ENCODE measurements around the gene CAPS2. TPM values are rescaled to one million over a fixed set of nuclear protein-coding genes. Genes with fewer than 3 reads are reported as not detected.
"Not testable (repeated sequence)": the region's sequence is repeated elsewhere in the genome, so short reads cannot be mapped to it uniquely, and the experiment has no call there.

The CAPS2 gene
- total RNA-seq, 1 experiment from 2014 or later = 3.7 TPM

GRCh38 chr12:75350413-75350812 lies 20.3 kb upstream of the CAPS2 start:
- no peaks in the 10 kb centered on the region for H3K4me1 Mint-ChIP-seq (ENCODE audit: insufficient read depth, unreplicated experiment)
- no peak for DNase-seq (ENCODE audit: unreplicated experiment)
- CTCF ChIA-PET = interaction anchor here (0.6 kb wide), 1 partner anchor 1334 kb away, joined by 5 read pairs; no protein-coding TSS in a partner anchor
- H3K4me3 Mint-ChIP-seq (ENCODE audit: unreplicated experiment) = no peak overlapping the region
- H3K27me3 Mint-ChIP-seq (ENCODE audit: insufficient read depth, unreplicated experiment) = no peaks in the 10 kb centered on the region
- H3K9me3 Mint-ChIP-seq (ENCODE audit: unreplicated experiment) = peaks cover 30% of the 10 kb centered on the region
- POLR2A ChIA-PET = no interaction called here
- no peak overlapping the region for H3K27ac Mint-ChIP-seq (ENCODE audit: low read depth, unreplicated experiment)
- H3K36me3 Mint-ChIP-seq (ENCODE audit: insufficient read depth, unreplicated experiment) = peaks cover 6% of the 10 kb centered on the region
- no TSS peak for BruUV-seq (replicated peaks)
- no peak for TF ChIP-seq CTCF (IDR thresholded peaks at IDR 0.05; ENCODE audit: unreplicated experiment)
- intact Hi-C loops (cut with micrococcal nuclease) = no loop called here

GRCh38 chr12:75349946-75350345 lies 19.8 kb upstream of the CAPS2 start:
- H3K4me1 Mint-ChIP-seq (ENCODE audit: insufficient read depth, unreplicated experiment) = no peaks in the 10 kb centered on the region
- intact Hi-C loops (cut with micrococcal nuclease) = no loop called here
- no peak overlapping the region for H3K4me3 Mint-ChIP-seq (ENCODE audit: unreplicated experiment)
- peaks cover 6% of the 10 kb centered on the region for H3K36me3 Mint-ChIP-seq (ENCODE audit: insufficient read depth, unreplicated experiment)
- H3K9me3 Mint-ChIP-seq (ENCODE audit: unreplicated experiment) = peaks cover 26% of the 10 kb centered on the region
- POLR2A ChIA-PET = no interaction called here
- BruUV-seq (replicated peaks) = no TSS peak
- CTCF ChIA-PET = interaction anchor here (0.6 kb wide), 1 partner anchor 1334 kb away, joined by 5 read pairs; no protein-coding TSS in a partner anchor
- no peak for TF ChIP-seq CTCF (IDR thresholded peaks at IDR 0.05; ENCODE audit: unreplicated experiment)
- no peak overlapping the region for H3K27ac Mint-ChIP-seq (ENCODE audit: low read depth, unreplicated experiment)
- no peak for DNase-seq (ENCODE audit: unreplicated experiment)
- no peaks in the 10 kb centered on the region for H3K27me3 Mint-ChIP-seq (ENCODE audit: insufficient read depth, unreplicated experiment)

GRCh38 chr12:75346215-75346614 lies 16.1 kb upstream of the CAPS2 start:
- H3K9me3 Mint-ChIP-seq (ENCODE audit: unreplicated experiment); DNase-seq (ENCODE audit: unreplicated experiment); H3K4me3 Mint-ChIP-seq (ENCODE audit: unreplicated experiment); H3K4me1 Mint-ChIP-seq (ENCODE audit: insufficient read depth, unreplicated experiment); H3K27me3 Mint-ChIP-seq (ENCODE audit: insufficient read depth, unreplicated experiment); H3K36me3 Mint-ChIP-seq (ENCODE audit: insufficient read depth, unreplicated experiment); H3K27ac Mint-ChIP-seq (ENCODE audit: low read depth, unreplicated experiment); intact Hi-C loops (cut with micrococcal nuclease); BruUV-seq (replicated peaks): not testable (repeated sequence)
- ChIA-PET CTCF (interaction anchor here (1.0 kb wide), 1 partner anchor 10 kb away, joined by 5 read pairs; no protein-coding TSS in a partner anchor), POLR2A (interaction anchor here (0.6 kb wide), 2 partner anchors 131 to 1288 kb away, joined by 3 read pairs; no protein-coding TSS in a partner anchor)

GRCh38 chr12:75345531-75345930 lies 15.4 kb upstream of the CAPS2 start:
- no peak overlapping the region for H3K4me3 Mint-ChIP-seq (ENCODE audit: unreplicated experiment)
- H3K9me3 Mint-ChIP-seq (ENCODE audit: unreplicated experiment) = no peaks in the 10 kb centered on the region
- DNase-seq (ENCODE audit: unreplicated experiment) = peak; percentile 29
- no peaks in the 10 kb centered on the region for H3K4me1 Mint-ChIP-seq (ENCODE audit: insufficient read depth, unreplicated experiment)
- H3K27ac Mint-ChIP-seq (ENCODE audit: low read depth, unreplicated experiment) = no peak overlapping the region
- TF ChIP-seq CTCF (IDR thresholded peaks at IDR 0.05; ENCODE audit: unreplicated experiment) = no peak
- ChIA-PET POLR2A (interaction anchor here (0.6 kb wide), 1 partner anchor 132 kb away, joined by 3 read pairs; no protein-coding TSS in a partner anchor), CTCF (no interaction called here)
- intact Hi-C loops (cut with micrococcal nuclease) = no loop called here
- no TSS peak for BruUV-seq (replicated peaks)
- no peaks in the 10 kb centered on the region for H3K36me3 Mint-ChIP-seq (ENCODE audit: insufficient read depth, unreplicated experiment)
- H3K27me3 Mint-ChIP-seq (ENCODE audit: insufficient read depth, unreplicated experiment) = no peaks in the 10 kb centered on the region

GRCh38 chr12:75341873-75342272 lies 11.7 kb upstream of the CAPS2 start:
- H3K27me3 Mint-ChIP-seq (ENCODE audit: insufficient read depth, unreplicated experiment) = no peaks in the 10 kb centered on the region
- intact Hi-C loops (cut with micrococcal nuclease) = no loop called here
- no peak overlapping the region for H3K4me3 Mint-ChIP-seq (ENCODE audit: unreplicated experiment)
- POLR2A ChIA-PET = no interaction called here
- H3K9me3 Mint-ChIP-seq (ENCODE audit: unreplicated experiment) = no peaks in the 10 kb centered on the region
- no TSS peak for BruUV-seq (replicated peaks)
- TF ChIP-seq CTCF (IDR thresholded peaks at IDR 0.05; ENCODE audit: unreplicated experiment) = no peak
- no peaks in the 10 kb centered on the region for H3K4me1 Mint-ChIP-seq (ENCODE audit: insufficient read depth, unreplicated experiment)
- CTCF ChIA-PET = interaction anchor here (0.6 to 1.0 kb wide), 3 partner anchors 8 to 532 kb away, joined by 3 read pairs; partner anchors contain the start of gene GLIPR1L1
- H3K36me3 Mint-ChIP-seq (ENCODE audit: insufficient read depth, unreplicated experiment) = no peaks in the 10 kb centered on the region
- DNase-seq (ENCODE audit: unreplicated experiment) = peak; percentile 44
- no peak overlapping the region for H3K27ac Mint-ChIP-seq (ENCODE audit: low read depth, unreplicated experiment)

Measured in MCF 10A (cell line).